GM12892 (cell line): Measurements from ENCODE around the gene TMEM213.

ENCODE experiments used
- POLR2AphosphoS5 ChIP-seq: IDR thresholded peaks from 2 replicates; pipeline ENCODE4 v1.6.1; 2011; ENCODE audit warnings: low read depth, low read length, control low read depth
- TAF1 ChIP-seq: IDR thresholded peaks from 2 replicates; pipeline ENCODE4 v1.6.1; 2011; ENCODE audit warnings: low read depth, mild to moderate bottlenecking, control low read depth, low read length, borderline replicate concordance

DNA sequence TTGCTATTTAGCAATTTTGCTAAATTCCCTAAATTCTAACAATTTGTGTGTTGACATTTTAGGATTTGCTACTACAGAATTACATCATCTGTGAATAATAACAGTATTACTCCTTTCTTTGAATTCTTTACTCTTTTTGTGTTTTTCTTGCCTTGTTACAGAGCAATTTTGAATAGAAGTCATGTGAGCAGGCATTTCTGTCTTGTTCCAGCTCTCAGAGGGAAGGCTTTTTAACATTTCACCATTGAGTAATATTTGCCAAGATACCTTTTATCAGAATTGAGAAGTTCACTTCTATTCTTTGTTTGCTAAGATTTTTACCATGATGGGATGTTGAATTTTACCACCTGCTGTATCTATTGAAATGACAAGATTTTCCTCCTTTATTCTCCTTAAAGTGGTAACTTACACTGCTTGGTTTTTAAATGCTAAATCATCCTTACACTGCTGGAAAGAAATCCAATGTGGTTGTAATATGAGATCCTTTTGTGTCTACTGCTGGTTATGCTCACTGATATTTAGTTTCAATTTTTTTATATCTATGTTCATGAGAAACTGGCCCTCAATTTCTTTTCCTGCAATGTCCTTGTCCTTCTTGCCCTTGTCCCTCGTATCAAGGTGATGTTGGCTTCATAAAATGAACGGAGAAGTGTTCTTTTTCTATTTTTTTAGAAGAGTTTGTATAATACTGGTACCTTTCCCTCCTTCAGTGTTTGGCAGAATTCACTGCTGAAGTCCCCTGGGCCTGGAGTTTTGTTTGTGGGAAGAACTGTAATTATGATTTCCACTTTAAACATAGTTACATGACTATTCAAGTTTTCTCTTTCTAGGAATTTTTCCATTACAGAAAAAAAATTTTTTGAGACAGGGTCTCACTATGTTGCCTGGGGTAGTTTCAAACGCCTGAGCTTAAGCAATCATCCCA, 50.5 kb downstream of the TMEM213 start:
- TF ChIP-seq TAF1, result no peak
- no peak for TF ChIP-seq POLR2AphosphoS5
